ENCODE data around the gene TMEM239. TPM values are rescaled to one million over a fixed set of nuclear protein-coding genes. Genes with fewer than 3 reads are reported as not detected.

Gene TMEM239
- total RNA-seq, 2 donors from 2014 or later, result not detected

DNA sequence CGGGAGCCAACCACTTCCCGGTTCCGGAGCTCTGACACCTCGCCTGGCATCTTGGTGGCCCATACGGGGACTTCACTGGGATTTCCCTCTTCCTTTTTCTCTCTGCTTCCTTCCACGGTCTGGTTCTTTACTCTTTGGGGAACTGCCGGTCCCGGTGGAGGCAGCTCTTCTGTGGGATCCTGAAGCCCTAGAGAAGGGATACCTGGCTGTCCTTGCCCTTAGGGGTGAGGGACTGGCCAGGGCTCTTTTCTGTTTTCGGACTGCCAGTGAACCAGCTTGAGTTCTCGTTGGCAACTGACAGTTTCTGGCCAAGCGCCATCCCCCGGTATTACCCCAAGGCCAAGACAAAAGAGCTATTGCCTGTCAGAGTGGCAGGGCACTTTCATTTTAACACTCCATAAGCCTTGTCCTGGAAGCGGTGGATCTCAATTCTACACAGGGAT is 14.9 kb upstream of the TMEM239 start:
- Histone ChIP-seq H3K4me3 (no peak overlapping the region), H3K36me3 (replicated peaks in 1 of 2; ENCODE audit: insufficient read depth in 1 of 2, low read depth in 2 of 2) (no peaks in the 10 kb centered on the region), H3K4me1 (peaks cover 23% of the 10 kb centered on the region), H3K9me3 (no peaks in the 10 kb centered on the region), H3K27ac (no peak overlapping the region), H3K27me3 (peaks cover 0 to 9% of the 10 kb centered on the region in 2 donors)
- no peak for ATAC-seq
- intact Hi-C loops (cut with DNase I), result no loop called here
- TF ChIP-seq, protein P1, sequence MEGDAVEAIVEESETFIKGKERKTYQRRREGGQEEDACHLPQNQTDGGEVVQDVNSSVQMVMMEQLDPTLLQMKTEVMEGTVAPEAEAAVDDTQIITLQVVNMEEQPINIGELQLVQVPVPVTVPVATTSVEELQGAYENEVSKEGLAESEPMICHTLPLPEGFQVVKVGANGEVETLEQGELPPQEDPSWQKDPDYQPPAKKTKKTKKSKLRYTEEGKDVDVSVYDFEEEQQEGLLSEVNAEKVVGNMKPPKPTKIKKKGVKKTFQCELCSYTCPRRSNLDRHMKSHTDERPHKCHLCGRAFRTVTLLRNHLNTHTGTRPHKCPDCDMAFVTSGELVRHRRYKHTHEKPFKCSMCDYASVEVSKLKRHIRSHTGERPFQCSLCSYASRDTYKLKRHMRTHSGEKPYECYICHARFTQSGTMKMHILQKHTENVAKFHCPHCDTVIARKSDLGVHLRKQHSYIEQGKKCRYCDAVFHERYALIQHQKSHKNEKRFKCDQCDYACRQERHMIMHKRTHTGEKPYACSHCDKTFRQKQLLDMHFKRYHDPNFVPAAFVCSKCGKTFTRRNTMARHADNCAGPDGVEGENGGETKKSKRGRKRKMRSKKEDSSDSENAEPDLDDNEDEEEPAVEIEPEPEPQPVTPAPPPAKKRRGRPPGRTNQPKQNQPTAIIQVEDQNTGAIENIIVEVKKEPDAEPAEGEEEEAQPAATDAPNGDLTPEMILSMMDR (IDR thresholded peaks at IDR 0.05), result no peak
- TF ChIP-seq POLR2A (IDR thresholded peaks at IDR 0.05), result no peak
- DNase-seq, result peak; percentile 31 to 60 (median 42)
- 4 to 7% methylated on average over 10 to 13 of the region's 13 CpGs for WGBS, 2 donors

DNA sequence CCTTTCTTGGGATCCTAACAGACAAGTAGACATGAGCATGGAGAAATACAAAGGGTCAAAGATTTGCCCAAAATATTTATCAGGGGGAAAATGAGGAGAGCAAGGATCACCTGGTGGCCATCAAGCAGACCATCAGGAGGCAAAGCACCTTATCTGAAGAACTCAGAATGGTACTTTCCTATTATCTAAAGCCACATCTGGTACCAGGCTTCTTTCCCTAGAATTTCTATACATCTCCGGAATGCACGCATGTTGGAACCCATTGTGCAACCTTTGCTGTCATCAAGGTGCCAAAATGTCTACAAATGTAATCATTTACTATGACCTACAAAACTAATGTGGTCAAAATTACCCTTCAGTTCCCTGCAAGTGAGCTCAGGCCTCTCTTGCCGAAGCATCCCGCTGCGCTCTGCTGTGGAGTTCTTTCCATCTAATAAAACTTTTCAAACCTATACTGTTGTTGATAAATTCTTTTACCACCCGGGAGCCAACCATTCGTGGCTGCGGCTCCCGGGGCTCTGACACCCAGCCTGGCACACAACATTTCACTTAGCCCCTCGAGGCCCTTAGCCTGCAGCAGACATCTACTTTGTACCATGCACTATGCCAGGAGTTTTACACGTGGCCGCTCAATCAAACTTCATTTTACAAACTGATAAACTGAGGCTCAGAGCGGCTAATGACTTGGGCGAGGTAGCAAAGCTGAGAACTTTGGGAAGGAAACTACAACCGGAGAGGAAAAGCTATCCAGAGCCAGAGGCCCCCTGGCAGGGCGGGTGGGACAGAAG is 11.9 kb upstream of the TMEM239 start:
- WGBS, 2 donors, result 35 to 39% methylated on average over 16 of the region's 16 CpGs
- Histone ChIP-seq H3K27me3 (peaks cover 0 to 14% of the 10 kb centered on the region in 2 donors), H3K4me1 (peaks cover 23% of the 10 kb centered on the region), H3K36me3 (replicated peaks in 1 of 2; ENCODE audit: insufficient read depth in 1 of 2, low read depth in 2 of 2) (no peaks in the 10 kb centered on the region), H3K4me3 (no peak overlapping the region), H3K9me3 (no peaks in the 10 kb centered on the region), H3K27ac (no peak overlapping the region)
- intact Hi-C loops (cut with DNase I), result no loop called here
- TF ChIP-seq POLR2A (IDR thresholded peaks at IDR 0.05), result no peak
- TF ChIP-seq, protein P1 (IDR thresholded peaks at IDR 0.05), result no peak
- DNase-seq (no peak), ATAC-seq (no peak)

DNA sequence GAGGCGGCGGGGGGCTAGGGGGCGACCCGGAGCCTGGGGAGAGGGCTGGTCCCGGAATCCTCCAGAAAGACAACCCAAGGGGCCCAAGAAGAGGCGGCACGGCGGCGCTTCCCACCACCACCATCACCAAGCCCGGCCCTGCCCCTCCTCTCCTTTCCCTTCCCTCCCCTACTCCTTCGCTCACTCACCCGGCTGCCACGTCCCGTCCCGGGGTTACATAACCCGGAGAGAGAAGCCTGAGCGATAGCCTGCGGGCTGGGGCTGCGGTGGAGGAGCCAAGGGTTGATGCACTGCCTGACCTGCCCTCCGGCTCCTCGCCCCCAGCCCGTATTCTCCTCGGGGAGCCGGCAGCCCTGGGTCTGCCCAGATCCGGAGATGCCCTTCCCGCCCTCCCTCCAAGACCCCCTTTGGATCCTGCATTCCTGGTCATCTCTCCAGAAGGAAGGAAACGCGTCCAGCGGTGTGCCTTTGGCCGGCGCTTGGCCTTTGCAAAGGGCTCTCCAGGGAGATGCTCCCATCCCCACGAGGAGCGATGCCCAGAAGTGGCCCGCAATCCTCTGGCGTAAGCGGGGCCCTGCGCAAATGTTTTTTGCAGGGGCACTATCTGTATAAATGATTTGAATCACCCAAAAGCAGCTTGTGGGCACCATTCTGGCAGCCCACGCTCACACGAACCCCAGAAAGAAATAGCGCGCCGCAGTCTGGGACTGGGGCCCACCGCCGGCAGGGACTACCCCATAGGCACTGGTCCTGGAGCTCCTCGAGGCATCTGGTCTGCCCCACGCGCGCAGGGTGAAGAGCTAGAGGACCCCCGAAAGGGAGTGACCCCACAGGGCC is 11.1 kb upstream of the TMEM239 start:
- Histone ChIP-seq H3K36me3 (replicated peaks in 1 of 2; ENCODE audit: insufficient read depth in 1 of 2, low read depth in 2 of 2) (no peaks in the 10 kb centered on the region), H3K27me3 (peaks cover 0 to 14% of the 10 kb centered on the region in 2 donors), H3K4me3 (no peak overlapping the region), H3K9me3 (no peaks in the 10 kb centered on the region), H3K27ac (no peak overlapping the region), H3K4me1 (peaks cover 15% of the 10 kb centered on the region)
- intact Hi-C loops (cut with DNase I), result no loop called here
- TF ChIP-seq POLR2A (IDR thresholded peaks at IDR 0.05), result no peak
- TF ChIP-seq, protein P1 (IDR thresholded peaks at IDR 0.05), result no peak
- 6 to 11% methylated on average over 14 to 49 of the region's 49 CpGs for WGBS, 2 donors
- DNase-seq (no peak), ATAC-seq (no peak)

DNA sequence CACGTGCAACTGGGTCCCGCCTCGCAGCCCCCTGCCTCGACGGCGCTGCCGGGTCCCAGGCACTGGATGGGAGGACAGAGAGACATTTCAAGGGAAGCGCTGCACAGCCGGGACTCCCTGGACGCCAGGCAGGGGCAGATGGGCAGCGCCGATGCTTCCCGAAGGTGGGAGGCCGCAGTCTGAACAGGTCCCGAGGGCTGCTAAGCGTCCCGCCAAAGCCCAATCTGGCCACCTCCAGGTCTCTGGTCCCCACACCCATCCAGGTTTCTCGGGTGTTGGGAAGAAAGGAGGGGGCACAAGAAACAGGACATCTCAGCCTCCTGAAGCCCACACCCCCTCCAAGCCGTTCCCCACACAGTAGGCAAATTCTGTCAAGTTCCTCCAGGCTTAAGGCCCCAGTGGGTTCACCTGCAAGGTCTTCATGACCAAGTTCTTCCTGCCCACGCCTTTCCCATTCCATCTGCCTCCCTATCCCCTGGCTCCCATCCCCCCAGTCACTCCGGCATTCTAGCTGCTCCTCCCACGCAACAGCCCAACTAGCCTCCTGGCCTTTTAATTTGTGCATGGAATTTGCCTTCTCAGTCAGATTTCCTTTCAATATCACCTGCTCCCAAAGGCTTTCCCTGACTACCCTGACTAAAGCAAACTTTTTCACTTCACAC is 10.3 kb upstream of the TMEM239 start:
- H3K36me3 ChIP-seq (replicated peaks in 1 of 2; ENCODE audit: insufficient read depth in 1 of 2, low read depth in 2 of 2), result no peaks in the 10 kb centered on the region
- WGBS, 2 donors, result 16 to 33% methylated on average over 8 to 13 of the region's 22 CpGs
- no peak overlapping the region for H3K27ac ChIP-seq
- H3K4me3 ChIP-seq, result no peak overlapping the region
- DNase-seq (no peak), ATAC-seq (no peak)
- peaks cover 0 to 9% of the 10 kb centered on the region in 2 donors for H3K27me3 ChIP-seq
- no peak for TF ChIP-seq POLR2A (IDR thresholded peaks at IDR 0.05)
- intact Hi-C loops (cut with DNase I), result no loop called here
- H3K4me1 ChIP-seq, result peaks cover 8% of the 10 kb centered on the region
- H3K9me3 ChIP-seq, result no peaks in the 10 kb centered on the region

DNA sequence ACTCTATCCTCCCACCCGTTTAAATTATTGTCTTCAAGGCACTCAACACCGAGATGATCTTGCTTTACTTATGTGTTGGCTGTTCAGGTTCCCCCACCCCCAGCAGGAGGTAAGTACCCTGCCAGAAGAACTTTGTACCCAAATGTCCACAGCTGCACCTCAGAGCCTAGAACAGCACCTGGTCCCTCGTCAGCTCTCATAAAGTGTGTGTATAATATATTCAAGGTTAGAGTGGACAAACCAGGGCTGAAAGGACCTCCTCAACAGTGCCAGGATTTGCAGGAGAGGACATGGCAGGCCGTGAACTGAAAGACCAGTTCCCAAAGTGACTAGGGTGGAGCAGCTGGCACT is 9.8 kb upstream of the TMEM239 start:
- ATAC-seq, result no peak
- DNase-seq, result no peak
- TF ChIP-seq, protein P1 (IDR thresholded peaks at IDR 0.05), result no peak
- no peak for TF ChIP-seq POLR2A (IDR thresholded peaks at IDR 0.05)
- Histone ChIP-seq H3K36me3 (replicated peaks in 1 of 2; ENCODE audit: insufficient read depth in 1 of 2, low read depth in 2 of 2) (no peaks in the 10 kb centered on the region), H3K4me1 (peaks cover 2% of the 10 kb centered on the region), H3K9me3 (no peaks in the 10 kb centered on the region), H3K4me3 (no peak overlapping the region), H3K27ac (no peak overlapping the region), H3K27me3 (peaks cover 0 to 7% of the 10 kb centered on the region in 2 donors)
- 16 to 28% methylated on average over 4 of the region's 4 CpGs for WGBS, 2 donors
- intact Hi-C loops (cut with DNase I), result no loop called here
